Measurements from ENCODE around the gene MBP.
"Not testable (repeated sequence)": the region's sequence is repeated elsewhere in the genome, so short reads cannot be mapped to it uniquely, and the experiment has no call there.

Gene MBP

DNA sequence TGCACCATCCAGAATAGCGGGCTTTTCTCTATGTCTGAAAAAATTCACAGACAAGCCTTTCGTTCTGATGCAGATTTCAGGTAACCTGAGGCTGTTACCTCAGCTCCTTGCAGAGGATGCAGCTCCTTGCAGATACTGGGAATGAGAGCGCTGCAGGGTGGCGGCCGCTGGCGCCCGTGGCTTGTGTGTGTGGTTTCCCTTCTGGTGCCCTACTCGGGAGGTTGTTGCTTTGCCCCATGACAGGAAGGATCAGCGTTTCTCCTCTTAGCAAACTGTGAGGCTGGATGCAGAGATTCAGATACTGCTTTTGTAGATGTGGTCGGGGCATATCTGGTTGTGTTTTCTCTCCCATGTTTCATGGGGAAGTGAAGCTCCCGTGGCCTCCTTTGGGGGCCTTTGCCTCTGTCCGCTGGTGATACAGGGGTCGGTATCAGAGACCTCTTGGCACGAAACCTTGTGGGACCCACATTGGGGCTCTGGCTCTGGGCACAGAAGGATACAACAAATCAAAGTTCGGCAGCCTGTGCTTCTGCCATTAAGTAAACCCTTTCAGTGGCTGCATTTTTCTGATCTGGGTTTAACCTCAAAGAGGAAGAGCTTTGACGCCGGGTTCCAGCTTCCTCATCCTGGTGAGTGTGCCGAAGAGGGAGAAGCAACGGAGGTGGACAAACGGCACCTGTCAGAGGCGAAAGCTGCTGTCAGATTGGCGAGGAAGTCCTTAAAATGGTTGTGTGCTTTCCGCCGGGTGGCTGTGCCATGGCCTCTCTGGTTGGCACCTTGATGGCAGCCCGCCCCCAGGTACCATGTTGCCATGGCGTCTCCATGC, 127.8 kb downstream of the MBP start:
- no peak for DNase-seq (ENCODE audit: low spot score)

DNA sequence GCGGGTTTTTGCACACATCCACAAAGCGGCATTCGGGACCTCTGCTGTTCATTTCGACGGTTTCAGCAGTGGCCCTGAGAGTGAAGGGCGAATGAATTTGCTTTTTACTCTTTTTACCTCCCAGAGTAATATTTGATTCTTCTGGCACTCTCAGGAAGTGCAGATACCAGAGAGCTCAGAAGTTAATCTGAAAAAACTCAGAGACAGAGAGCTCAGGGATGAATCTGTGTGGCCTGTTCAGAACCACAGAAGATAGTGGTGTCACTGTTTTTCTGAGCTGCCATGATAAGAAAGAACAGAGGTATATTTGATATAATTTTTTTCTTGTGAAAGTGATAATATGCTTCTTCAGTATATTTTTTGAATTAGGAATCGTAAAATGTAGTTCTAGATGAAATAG, 129.3 kb downstream of the MBP start:
- no peak for DNase-seq (ENCODE audit: low spot score)

DNA sequence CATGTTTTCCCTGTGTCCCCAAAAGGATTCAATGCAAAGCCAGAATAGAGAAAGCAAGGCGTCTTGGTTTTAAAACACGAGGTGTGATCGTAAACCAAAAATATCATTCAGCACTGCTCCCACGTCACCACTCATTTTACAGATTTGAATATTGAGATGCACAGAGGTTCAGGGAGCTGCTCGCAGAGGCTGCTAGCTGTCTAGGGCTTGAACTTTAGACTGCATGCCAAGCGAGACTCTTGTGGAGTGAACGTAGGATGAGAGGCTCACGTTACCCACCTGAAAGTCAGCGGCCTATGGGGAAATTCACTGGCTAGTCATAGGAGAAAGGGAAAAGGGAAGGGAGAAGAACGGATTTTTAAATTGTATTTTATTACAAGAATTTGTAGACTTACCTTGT, 130.1 kb downstream of the MBP start:
- no peak for DNase-seq (ENCODE audit: low spot score)

DNA sequence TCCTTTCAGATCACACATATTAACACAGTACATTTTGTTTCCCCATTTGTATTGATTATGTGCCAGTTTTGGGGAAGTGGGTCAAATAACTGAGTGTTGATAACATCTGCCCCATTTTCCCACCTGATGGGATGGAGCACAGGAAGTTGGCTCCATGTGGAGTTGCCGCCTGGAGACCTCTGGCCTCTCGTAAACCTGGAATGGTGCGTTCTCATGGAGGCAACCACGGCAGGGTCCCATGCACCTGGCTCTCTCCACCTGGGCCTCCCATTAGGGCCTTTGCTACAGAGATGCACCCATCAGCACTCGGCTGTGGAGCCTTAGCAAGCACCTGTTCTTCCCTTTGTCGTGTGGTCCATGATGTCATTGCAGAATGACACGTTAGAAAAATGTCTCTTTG, 130.6 kb downstream of the MBP start:
- DNase-seq (ENCODE audit: low spot score): no peak

GRCh38 chr18:77001041-77001440, 131.5 kb downstream of the MBP start:
- no peak for DNase-seq (ENCODE audit: low spot score)

DNA sequence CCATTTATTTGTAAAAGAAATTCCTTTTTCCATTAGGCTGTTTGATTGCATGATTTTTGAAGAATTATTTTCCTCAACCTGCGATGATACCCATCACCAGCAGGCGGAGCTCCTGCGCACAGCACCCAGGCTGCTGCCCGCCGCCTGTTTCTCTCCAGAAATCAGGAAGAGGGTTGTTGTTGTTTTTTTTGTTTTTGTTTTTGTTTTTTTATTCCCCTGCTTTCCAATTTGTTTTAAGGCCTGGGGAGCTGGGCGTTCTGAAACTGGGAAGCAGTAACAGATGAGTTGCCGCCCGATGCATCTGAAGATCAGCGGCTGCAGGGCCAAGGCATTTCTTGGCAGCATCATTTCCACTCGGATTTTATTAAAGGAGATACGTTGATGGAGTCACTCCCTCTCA, 132.1 kb downstream of the MBP start:
- peak; percentile 56 for DNase-seq (ENCODE audit: low spot score)

- DNase-seq (ENCODE audit: low spot score): no peak
Observed at GRCh38 chr18:76999077-76999476, 133.5 kb downstream of the MBP start.

GRCh38 chr18:76997951-76998808, 134.4 kb downstream of the MBP start:
- DNase-seq (ENCODE audit: low spot score): no peak

- DNase-seq (ENCODE audit: low spot score): no peak
Observed at GRCh38 chr18:76996429-76996828, 136.2 kb downstream of the MBP start.

- no peak for DNase-seq (ENCODE audit: low spot score)
Observed at GRCh38 chr18:76995896-76996295, 136.7 kb downstream of the MBP start.

- DNase-seq (ENCODE audit: low spot score): no peak
Observed at GRCh38 chr18:76994086-76994654, 138.4 kb downstream of the MBP start.

- no peak for DNase-seq (ENCODE audit: low spot score)
Observed at GRCh38 chr18:76993573-76993972, 139.0 kb downstream of the MBP start.

DNA sequence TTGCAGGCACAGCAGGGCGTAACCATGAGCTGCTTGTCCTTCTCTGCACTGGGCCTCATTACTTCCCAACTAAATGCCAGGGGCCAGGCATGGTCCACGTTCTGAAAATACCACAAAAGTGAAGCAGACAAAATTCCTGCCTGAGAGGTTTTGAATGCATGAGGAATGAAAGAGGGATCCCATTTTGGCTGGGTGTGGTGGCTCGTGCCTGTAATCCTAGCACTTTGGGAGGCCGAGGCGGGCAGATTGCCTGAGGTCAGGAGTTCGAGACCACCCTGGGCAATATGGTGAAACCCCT, 139.5 kb downstream of the MBP start:
- DNase-seq (ENCODE audit: low spot score): no peak

GRCh38 chr18:76992226-76993084, 140.1 kb downstream of the MBP start:
- DNase-seq (ENCODE audit: low spot score): no peak

- DNase-seq (ENCODE audit: low spot score): no peak
Observed at GRCh38 chr18:76991021-76991688, 141.4 kb downstream of the MBP start.

DNA sequence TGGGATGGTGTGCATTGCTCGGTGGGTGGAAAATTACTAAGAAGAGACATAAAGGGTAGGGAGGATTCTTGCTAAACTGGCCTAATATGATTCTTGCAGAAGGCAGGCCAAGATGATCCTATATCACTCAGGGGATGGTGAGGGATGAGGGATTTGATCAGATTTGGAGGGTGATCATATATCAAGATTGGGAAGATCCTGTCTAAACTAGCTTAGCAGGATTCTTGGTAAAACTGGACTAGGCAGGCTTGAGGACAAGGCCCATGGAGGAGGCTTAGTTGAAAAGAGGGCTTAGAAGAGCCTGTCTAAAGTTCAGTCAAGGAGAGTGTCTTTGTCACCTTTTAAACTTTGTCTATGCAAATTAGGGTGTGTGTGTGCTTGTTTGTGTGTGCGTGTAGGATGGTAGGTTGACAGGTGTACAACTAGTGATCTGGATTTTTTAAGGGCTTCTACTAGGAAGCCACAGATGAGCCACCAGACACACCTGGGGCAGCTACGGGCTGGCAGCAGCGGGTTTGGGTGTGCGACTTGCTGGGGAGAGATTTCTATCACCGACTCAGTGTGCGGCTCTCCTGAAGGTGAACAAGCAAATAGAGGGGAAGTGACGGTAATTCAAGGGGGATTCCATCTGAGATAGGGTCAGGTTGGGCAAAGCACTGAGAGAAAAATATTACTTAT, 142.1 kb downstream of the MBP start:
- DNase-seq (ENCODE audit: low spot score): not testable (repeated sequence)

GRCh38 chr18:76989647-76990190, 142.9 kb downstream of the MBP start:
- DNase-seq (ENCODE audit: low spot score): no peak

DNA sequence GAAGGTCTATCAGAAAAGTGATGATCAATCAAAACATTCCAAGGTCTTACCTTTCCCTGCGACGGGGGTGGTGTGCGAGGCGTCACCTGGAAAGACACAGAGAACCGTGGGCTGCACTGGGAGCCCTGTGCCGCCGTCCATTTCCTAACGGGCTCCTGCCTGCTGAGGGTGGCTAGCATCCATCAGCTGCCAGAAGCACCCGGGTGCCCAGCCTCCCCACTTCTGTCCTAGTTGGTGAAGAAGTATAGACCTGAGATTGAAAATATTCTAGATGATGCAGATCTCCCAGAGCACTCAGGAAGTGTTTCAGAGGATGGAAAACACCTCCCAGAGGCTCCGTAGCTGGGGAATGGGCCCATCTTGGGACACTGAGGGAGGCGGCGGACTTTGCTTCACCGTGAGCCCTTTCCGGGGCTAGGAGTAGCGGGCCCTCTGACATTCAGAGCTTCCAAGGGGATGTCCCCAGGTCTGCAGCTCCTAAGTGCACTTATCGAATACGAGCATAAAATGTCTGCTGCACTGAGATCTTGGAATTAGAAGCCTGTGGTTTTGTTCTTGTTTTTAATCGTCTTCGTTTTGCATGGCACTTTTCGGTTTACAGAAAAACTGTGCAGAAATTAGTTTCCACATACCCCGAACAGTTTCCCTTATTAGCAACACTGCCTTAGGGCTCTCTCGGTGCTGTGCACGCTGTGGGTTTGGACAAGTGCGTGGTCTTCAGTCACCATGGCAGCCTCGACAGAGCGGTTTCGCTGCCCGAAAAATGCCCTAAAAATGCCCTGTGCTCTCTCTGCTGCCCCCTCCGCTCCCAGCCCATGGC, 143.5 kb downstream of the MBP start:
- no peak for DNase-seq (ENCODE audit: low spot score)

GRCh38 chr18:76988031-76988826, 144.4 kb downstream of the MBP start:
- DNase-seq (ENCODE audit: low spot score): no peak
